Tibial nerve (tissue), 4 donors: ENCODE data around the gene MAGEA4.

Source experiments
- EP300 ChIP-seq, 2 donors: sonication (generic); formaldehyde crosslinking; IDR thresholded peaks; one replicate each; pipeline ENCODE4 v1.6.1; 2017; ENCODE audit warnings: antibody characterized with exemption in 2 of 2, mild to moderate bottlenecking in 1 of 2
- POLR2A ChIP-seq, 2 donors: fragments of 450-650 bp; IDR thresholded peaks; one replicate each; pipeline ENCODE4 v1.6.1; 2017; ENCODE audit warnings: antibody characterized with exemption in 2 of 2, mild to moderate bottlenecking in 2 of 2, moderate library complexity in 2 of 2
- TF ChIP-seq, protein P1 (sequence below), 5 experiments: fragments of 200-600 bp in 3 of 5; fragments of 450-650 bp in 2 of 5; sonication (generic) in 3 of 5; IDR thresholded peaks; one replicate each; pipeline ENCODE4 v1.5.1; 2016 to 2019; ENCODE audit warnings: antibody characterized with exemption in 5 of 5, mild to moderate bottlenecking in 3 of 5, moderate library complexity in 2 of 5

DNA sequence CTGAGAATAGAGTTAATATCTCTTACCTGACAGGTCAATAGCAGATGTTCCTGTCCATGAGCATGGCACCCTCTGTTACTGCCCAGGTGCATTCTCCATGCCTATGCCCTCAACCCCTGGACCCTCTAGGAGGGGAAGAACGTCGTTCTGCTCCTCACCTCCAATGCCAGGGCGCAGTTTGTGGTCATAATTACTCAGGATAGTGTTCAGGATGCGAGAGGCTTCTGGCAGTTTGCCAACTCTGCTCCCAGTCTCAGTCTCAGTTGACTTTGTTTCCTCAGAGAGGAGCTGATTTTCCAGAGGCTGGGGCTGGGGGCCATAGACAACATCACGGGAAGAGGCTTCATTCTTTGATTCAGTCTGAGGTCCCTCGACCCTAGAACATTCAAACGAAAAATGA, 57.3 kb downstream of the MAGEA4 start:
- no peak for TF ChIP-seq POLR2A (IDR thresholded peaks at IDR 0.05)
- TF ChIP-seq, protein P1, sequence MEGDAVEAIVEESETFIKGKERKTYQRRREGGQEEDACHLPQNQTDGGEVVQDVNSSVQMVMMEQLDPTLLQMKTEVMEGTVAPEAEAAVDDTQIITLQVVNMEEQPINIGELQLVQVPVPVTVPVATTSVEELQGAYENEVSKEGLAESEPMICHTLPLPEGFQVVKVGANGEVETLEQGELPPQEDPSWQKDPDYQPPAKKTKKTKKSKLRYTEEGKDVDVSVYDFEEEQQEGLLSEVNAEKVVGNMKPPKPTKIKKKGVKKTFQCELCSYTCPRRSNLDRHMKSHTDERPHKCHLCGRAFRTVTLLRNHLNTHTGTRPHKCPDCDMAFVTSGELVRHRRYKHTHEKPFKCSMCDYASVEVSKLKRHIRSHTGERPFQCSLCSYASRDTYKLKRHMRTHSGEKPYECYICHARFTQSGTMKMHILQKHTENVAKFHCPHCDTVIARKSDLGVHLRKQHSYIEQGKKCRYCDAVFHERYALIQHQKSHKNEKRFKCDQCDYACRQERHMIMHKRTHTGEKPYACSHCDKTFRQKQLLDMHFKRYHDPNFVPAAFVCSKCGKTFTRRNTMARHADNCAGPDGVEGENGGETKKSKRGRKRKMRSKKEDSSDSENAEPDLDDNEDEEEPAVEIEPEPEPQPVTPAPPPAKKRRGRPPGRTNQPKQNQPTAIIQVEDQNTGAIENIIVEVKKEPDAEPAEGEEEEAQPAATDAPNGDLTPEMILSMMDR (IDR thresholded peaks at IDR 0.05) = no peak
- TF ChIP-seq EP300 (IDR thresholded peaks at IDR 0.05) = no peak
